Parathyroid adenoma (tissue), 2 donors: Measurements from ENCODE around the gene LEF1.

Source experiments
- H2AFZ ChIP-seq: fragments of 300-600 bp; sonication (generic); one replicate; pipeline ENCODE4 v1.7.0; 2017; ENCODE audit warnings: antibody characterized with exemption, mild to moderate bottlenecking
- H3K27ac ChIP-seq: fragments of 300-600 bp; sonication (generic); one replicate; pipeline ENCODE4 v1.7.0; 2017
- H3K27me3 ChIP-seq: fragments of 300-600 bp; sonication (generic); one replicate; pipeline ENCODE4 v1.7.0; 2017; ENCODE audit warnings: low read length; ENCODE audit not compliant: control insufficient read depth, insufficient read depth
- H3K36me3 ChIP-seq: fragments of 300-600 bp; sonication (generic); one replicate; pipeline ENCODE4 v1.7.0; 2017; ENCODE audit warnings: low read length; ENCODE audit not compliant: control insufficient read depth, insufficient read depth
- H3K4me1 ChIP-seq: fragments of 300-600 bp; sonication (generic); one replicate; pipeline ENCODE4 v1.7.0; 2017; ENCODE audit warnings: control low read depth
- H3K4me2 ChIP-seq: fragments of 300-600 bp; sonication (generic); one replicate; pipeline ENCODE4 v1.7.0; 2017; ENCODE audit warnings: low read length
- H3K4me3 ChIP-seq: fragments of 300-600 bp; sonication (generic); one replicate; pipeline ENCODE4 v1.7.0; 2017; ENCODE audit warnings: low read depth, low read length
- H3K79me2 ChIP-seq: fragments of 300-600 bp; sonication (generic); one replicate; pipeline ENCODE4 v1.7.0; 2017; ENCODE audit warnings: control low read depth
- H3K9ac ChIP-seq: fragments of 300-600 bp; sonication (generic); one replicate; pipeline ENCODE4 v1.7.0; 2017; ENCODE audit warnings: mild to moderate bottlenecking
- H3K9me3 ChIP-seq: fragments of 300-600 bp; sonication (generic); one replicate; pipeline ENCODE4 v1.7.0; 2017; ENCODE audit warnings: low read length; ENCODE audit not compliant: control insufficient read depth
- CTCF ChIP-seq: fragments of 300-600 bp; sonication (generic); IDR thresholded peaks from one replicate; pipeline ENCODE4 v1.7.0; 2017; ENCODE audit warnings: antibody characterized with exemption, mild to moderate bottlenecking
- donor health status: primary hyperparathyroidism.

The LEF1 gene

GRCh38 chr4:108213308-108213707 is 44.6 kb upstream of the LEF1 start:
- no peak overlapping the region for H3K27ac ChIP-seq

GRCh38 chr4:108210989-108211835 is 42.5 kb upstream of the LEF1 start:
- H3K9me3 ChIP-seq = no peaks in the 10 kb centered on the region
- no peak for TF ChIP-seq CTCF

More at GRCh38 chr4:108213308-108213707, 44.6 kb upstream of the LEF1 start:
- Histone ChIP-seq H2AFZ (no peak overlapping the region), H3K9me3 (no peaks in the 10 kb centered on the region), H3K4me3 (no peak overlapping the region), H3K27me3 (no peaks in the 10 kb centered on the region), H3K79me2 (no peaks in the 10 kb centered on the region), H3K4me1 (no peaks in the 10 kb centered on the region), H3K9ac (no peak overlapping the region), H3K4me2 (no peak overlapping the region), H3K36me3 (no peaks in the 10 kb centered on the region)
- TF ChIP-seq CTCF = no peak

GRCh38 chr4:108209489-108209888 is 40.8 kb upstream of the LEF1 start:
- H3K9me3 ChIP-seq = no peaks in the 10 kb centered on the region
- no peak overlapping the region for H3K4me2 ChIP-seq
- no peak overlapping the region for H3K27ac ChIP-seq
- no peaks in the 10 kb centered on the region for H3K79me2 ChIP-seq
- H3K4me1 ChIP-seq = no peaks in the 10 kb centered on the region
- no peak overlapping the region for H3K4me3 ChIP-seq
- H2AFZ ChIP-seq = no peak overlapping the region
- H3K9ac ChIP-seq = no peak overlapping the region
- no peaks in the 10 kb centered on the region for H3K27me3 ChIP-seq
- TF ChIP-seq CTCF = no peak
- no peaks in the 10 kb centered on the region for H3K36me3 ChIP-seq

More at GRCh38 chr4:108210989-108211835, 42.5 kb upstream of the LEF1 start:
- Histone ChIP-seq H3K36me3 (no peaks in the 10 kb centered on the region), H3K9ac (no peak overlapping the region), H3K27me3 (no peaks in the 10 kb centered on the region), H3K4me1 (no peaks in the 10 kb centered on the region), H3K27ac (no peak overlapping the region), H2AFZ (no peak overlapping the region), H3K4me2 (no peak overlapping the region), H3K79me2 (no peaks in the 10 kb centered on the region), H3K4me3 (no peak overlapping the region)

GRCh38 chr4:108205859-108206258 is 37.1 kb upstream of the LEF1 start:
- no peak overlapping the region for H3K4me3 ChIP-seq
- H3K9ac ChIP-seq = no peak overlapping the region
- no peaks in the 10 kb centered on the region for H3K9me3 ChIP-seq
- no peaks in the 10 kb centered on the region for H3K79me2 ChIP-seq
- H3K4me1 ChIP-seq = no peaks in the 10 kb centered on the region
- no peak for TF ChIP-seq CTCF
- H3K36me3 ChIP-seq = no peaks in the 10 kb centered on the region
- no peak overlapping the region for H2AFZ ChIP-seq
- no peak overlapping the region for H3K4me2 ChIP-seq
- no peaks in the 10 kb centered on the region for H3K27me3 ChIP-seq
- H3K27ac ChIP-seq = no peak overlapping the region

GRCh38 chr4:108204518-108204917 is 35.8 kb upstream of the LEF1 start:
- no peaks in the 10 kb centered on the region for H3K79me2 ChIP-seq
- no peak overlapping the region for H3K9ac ChIP-seq
- H2AFZ ChIP-seq = no peak overlapping the region
- no peaks in the 10 kb centered on the region for H3K4me1 ChIP-seq
- H3K36me3 ChIP-seq = no peaks in the 10 kb centered on the region
- H3K9me3 ChIP-seq = no peaks in the 10 kb centered on the region
- TF ChIP-seq CTCF = no peak
- no peak overlapping the region for H3K27ac ChIP-seq
- no peaks in the 10 kb centered on the region for H3K27me3 ChIP-seq
- H3K4me3 ChIP-seq = no peak overlapping the region
- no peak overlapping the region for H3K4me2 ChIP-seq
